ENCODE measurements around the gene KRT36.

The KRT36 gene

GRCh38 chr17:41516147-41516829 is 26.6 kb upstream of the KRT36 start:
- Mint-ChIP-seq H3K4me3 (no peak overlapping the region), H3K9me3 (no peaks in the 10 kb centered on the region), H3K4me1 (ENCODE audit: low read depth) (no peaks in the 10 kb centered on the region), H3K27me3 (ENCODE audit: low read depth) (peaks cover 4% of the 10 kb centered on the region), H3K27ac (no peak overlapping the region), H3K36me3 (ENCODE audit: low read depth) (no peaks in the 10 kb centered on the region)
- no peak for DNase-seq (ENCODE audit: low spot score)

GRCh38 chr17:41513168-41513547 is 23.4 kb upstream of the KRT36 start:
- no peaks in the 10 kb centered on the region for H3K9me3 Mint-ChIP-seq
- no peak for DNase-seq (ENCODE audit: low spot score)
- H3K36me3 Mint-ChIP-seq (ENCODE audit: low read depth) = no peaks in the 10 kb centered on the region
- no peak overlapping the region for H3K4me3 Mint-ChIP-seq
- no peak overlapping the region for H3K27ac Mint-ChIP-seq
- no peaks in the 10 kb centered on the region for H3K4me1 Mint-ChIP-seq (ENCODE audit: low read depth)
- peaks cover 4% of the 10 kb centered on the region for H3K27me3 Mint-ChIP-seq (ENCODE audit: low read depth)

DNA sequence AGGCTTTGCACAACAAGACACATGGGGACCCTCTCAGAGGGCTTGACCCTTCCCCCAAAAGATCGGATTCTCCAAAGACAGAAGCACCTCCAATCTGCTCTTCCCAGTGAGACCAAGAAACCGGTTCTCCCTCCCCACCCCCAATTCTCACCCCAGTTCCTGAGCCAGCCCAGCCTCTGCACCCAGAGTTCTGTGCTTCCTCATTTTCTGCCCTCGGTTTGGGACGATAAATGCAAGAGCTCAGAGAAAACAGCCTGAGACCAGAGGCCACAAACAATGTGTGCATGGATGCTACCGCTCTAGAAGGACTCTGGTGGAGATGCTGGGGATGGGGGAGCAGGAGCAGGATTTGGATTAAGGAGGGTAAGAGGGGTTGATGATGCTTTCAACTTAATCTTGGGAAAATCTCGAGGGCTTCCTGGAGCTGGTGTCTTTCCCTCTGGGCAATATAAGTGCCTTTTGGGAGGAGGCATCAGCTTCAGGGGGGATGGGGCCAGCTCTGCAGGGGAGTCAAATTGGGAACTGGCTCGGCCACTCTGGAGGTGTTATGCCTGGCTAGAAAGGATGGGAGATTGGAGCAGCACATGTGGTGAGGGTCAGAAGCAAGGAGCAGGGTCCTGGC is 22.9 kb upstream of the KRT36 start:
- Mint-ChIP-seq H3K4me3 (no peak overlapping the region), H3K4me1 (ENCODE audit: low read depth) (no peaks in the 10 kb centered on the region), H3K36me3 (ENCODE audit: low read depth) (no peaks in the 10 kb centered on the region), H3K9me3 (no peaks in the 10 kb centered on the region), H3K27ac (no peak overlapping the region), H3K27me3 (ENCODE audit: low read depth) (peaks cover 4% of the 10 kb centered on the region)
- DNase-seq (ENCODE audit: low spot score) = no peak

DNA sequence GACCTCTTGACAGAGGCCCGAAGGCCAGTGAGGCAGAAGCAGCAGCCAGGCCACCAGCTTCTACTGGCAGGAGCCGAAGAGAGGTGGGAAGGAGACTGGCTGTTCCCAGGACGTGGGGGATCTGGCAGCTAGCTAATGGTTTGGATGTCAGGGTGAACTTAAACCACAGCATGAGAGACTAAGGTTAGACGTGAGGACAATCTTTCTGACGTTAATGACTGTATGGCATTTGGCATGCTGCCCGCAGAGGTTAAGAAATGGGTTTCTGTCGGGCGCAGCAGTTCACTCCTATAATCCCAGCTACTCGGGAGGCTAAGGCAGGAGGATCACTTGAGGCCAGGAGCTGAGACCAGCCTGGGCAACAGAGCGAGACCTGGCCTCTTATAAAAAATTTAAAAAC is 22.0 kb upstream of the KRT36 start:
- Mint-ChIP-seq H3K4me1 (ENCODE audit: low read depth) (no peaks in the 10 kb centered on the region), H3K27ac (no peak overlapping the region), H3K9me3 (no peaks in the 10 kb centered on the region)

GRCh38 chr17:41511116-41511515 is 21.4 kb upstream of the KRT36 start:
- H3K27ac Mint-ChIP-seq = no peak overlapping the region
- no peak overlapping the region for H3K4me3 Mint-ChIP-seq
- H3K4me1 Mint-ChIP-seq (ENCODE audit: low read depth) = no peaks in the 10 kb centered on the region
- H3K36me3 Mint-ChIP-seq (ENCODE audit: low read depth) = no peaks in the 10 kb centered on the region
- no peaks in the 10 kb centered on the region for H3K9me3 Mint-ChIP-seq
- no peak for DNase-seq (ENCODE audit: low spot score)
- peaks cover 4% of the 10 kb centered on the region for H3K27me3 Mint-ChIP-seq (ENCODE audit: low read depth)

More for the DNA sequence above, 22.0 kb upstream of the KRT36 start:
- peaks cover 4% of the 10 kb centered on the region for H3K27me3 Mint-ChIP-seq (ENCODE audit: low read depth)
- H3K4me3 Mint-ChIP-seq = no peak overlapping the region
- no peak for DNase-seq (ENCODE audit: low spot score)
- H3K36me3 Mint-ChIP-seq (ENCODE audit: low read depth) = no peaks in the 10 kb centered on the region

DNA sequence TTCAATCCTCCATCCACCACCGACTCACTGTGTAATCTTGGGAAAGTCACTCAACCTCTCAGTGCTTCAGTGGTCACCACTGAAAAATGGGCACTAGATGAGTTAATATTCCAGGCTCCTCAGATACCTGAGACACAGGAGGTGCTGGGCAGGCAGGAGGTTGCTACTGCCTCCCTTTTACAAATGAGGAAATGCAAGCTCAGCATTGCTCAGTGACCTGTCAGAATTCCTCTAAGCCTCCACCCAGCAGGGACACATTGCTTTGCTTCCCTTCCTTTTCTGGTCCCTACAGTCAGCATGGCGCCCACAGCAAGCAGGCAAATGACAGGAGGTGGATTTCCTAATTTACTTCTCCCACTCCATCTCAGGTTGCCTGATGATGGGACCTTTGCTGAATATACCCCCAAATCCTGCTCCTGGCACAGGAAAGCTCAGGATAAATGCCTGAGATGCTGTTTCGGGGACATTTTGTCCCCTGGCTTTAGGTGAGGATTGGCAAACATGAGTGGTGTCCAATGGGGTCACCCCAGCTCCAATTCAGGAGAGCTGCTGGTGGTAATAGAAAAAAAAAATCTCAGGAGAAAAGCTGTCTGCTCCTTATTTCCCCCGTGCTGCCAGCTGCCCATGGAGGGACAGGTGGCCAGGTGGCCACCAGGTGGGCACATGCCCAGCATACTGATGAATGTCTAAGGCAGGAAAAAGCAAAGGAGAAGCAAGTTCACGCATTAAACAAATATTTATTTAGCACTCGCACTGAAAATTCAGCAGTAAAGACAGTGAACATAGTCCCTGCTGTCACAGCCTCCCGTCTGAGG is 20.7 kb upstream of the KRT36 start:
- Mint-ChIP-seq H3K27me3 (ENCODE audit: low read depth) (peaks cover 4% of the 10 kb centered on the region), H3K4me1 (ENCODE audit: low read depth) (no peaks in the 10 kb centered on the region), H3K9me3 (no peaks in the 10 kb centered on the region), H3K4me3 (no peak overlapping the region), H3K27ac (no peak overlapping the region), H3K36me3 (ENCODE audit: low read depth) (no peaks in the 10 kb centered on the region)
- no peak for DNase-seq (ENCODE audit: low spot score)

DNA sequence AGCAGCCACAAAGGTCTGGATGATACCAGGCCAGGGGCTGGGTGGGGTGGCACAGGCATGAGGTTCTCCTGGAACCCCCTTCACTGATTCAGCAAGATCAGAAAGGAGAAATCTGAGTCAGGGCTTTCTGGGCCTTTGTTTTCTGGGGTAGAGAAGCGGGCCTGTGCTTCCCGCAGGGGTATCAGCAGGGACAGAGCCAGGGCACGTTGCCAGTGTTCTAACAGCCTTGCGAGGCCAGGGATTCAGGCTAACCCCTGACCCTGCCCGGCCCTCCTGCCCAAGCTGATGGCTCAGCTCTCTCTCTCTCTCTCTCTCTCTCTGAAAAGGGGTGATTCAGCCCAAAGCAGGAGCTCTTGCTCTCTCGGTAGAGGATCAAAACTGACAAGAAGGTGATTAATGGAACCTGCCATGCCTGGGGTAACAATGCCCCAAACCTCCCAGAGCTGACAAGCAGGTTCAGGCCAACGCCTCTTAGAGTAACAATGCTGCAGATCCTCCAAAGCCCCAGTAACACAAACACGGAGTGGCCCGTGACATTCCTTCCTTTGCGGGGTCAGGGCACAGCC is 17.7 kb upstream of the KRT36 start:
- no peak overlapping the region for H3K4me3 Mint-ChIP-seq
- H3K36me3 Mint-ChIP-seq (ENCODE audit: low read depth) = no peaks in the 10 kb centered on the region
- no peaks in the 10 kb centered on the region for H3K4me1 Mint-ChIP-seq (ENCODE audit: low read depth)
- peaks cover 3% of the 10 kb centered on the region for H3K27me3 Mint-ChIP-seq (ENCODE audit: low read depth)
- no peak for DNase-seq (ENCODE audit: low spot score)
- H3K27ac Mint-ChIP-seq = no peak overlapping the region
- H3K9me3 Mint-ChIP-seq = no peaks in the 10 kb centered on the region

DNA sequence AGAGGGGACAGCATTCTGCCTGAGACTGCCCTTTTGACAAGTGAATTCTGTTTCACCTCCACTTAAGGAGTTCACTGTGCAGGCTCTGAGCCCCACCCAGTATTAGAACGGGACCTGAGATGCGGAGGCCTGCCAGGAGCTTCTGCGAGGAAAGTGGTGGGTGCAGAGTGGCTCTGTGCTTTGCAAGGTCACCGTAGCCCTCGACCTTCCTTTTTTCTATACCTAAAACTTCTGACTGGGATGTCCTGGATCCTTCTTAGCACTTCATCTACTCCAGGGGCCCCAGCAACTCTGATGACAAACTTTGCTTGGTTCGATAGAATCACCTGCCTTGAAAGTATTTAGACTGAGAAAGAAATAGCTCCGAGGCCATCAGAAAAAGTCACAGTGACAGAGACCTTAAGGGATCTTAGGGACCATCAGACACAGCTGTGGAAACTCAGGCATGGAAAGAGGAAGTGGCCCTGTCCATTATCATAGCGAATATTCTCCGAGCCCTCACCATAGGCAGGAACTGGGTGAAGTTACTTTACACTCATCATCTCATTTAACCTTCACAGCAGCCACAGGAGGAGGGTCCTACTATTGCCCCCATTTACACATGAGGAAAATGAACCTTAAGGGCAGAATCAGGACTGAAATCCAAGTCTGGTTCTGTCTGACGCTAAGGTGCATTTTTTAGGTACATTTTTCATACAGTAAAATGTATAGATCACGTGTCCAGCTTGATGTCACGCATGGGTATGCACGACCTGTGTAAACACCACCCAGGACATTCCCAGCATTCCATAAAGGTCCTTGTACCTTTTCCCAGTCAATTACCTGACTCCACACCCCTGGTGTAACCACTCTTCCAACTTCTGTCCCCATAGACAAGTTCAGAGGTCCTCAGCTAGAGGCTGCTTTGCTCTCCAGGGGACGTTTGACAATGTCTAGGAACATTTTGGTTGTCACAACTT is 16.4 kb upstream of the KRT36 start:
- Mint-ChIP-seq H3K4me3 (no peak overlapping the region), H3K27ac (no peak overlapping the region), H3K9me3 (no peaks in the 10 kb centered on the region), H3K27me3 (ENCODE audit: low read depth) (no peaks in the 10 kb centered on the region), H3K4me1 (ENCODE audit: low read depth) (no peaks in the 10 kb centered on the region), H3K36me3 (ENCODE audit: low read depth) (no peaks in the 10 kb centered on the region)
- DNase-seq (ENCODE audit: low spot score) = no peak

- Mint-ChIP-seq H3K4me1 (ENCODE audit: low read depth) (no peaks in the 10 kb centered on the region), H3K27ac (no peak within 1 kb of the TSS), H3K27me3 (ENCODE audit: low read depth) (no peaks in the 10 kb centered on the region), H3K4me3 (no peak within 1 kb of the TSS), H3K36me3 (ENCODE audit: low read depth) (no peaks in the 10 kb centered on the region), H3K9me3 (no peaks in the 10 kb centered on the region)
- DNase-seq (ENCODE audit: low spot score) = no peak
Measured at GRCh38 chr17:41505007-41505808, 15.5 kb upstream of the KRT36 start, which contains the start of gene KRT13. KRT13 (minus strand) TSS chr17:41505612; CDS start chr17:41505550, 62 bp downstream.

GRCh38 chr17:41504246-41504977 is 14.7 kb upstream of the KRT36 start:
- Mint-ChIP-seq H3K36me3 (ENCODE audit: low read depth) (no peaks in the 10 kb centered on the region), H3K4me1 (ENCODE audit: low read depth) (peaks cover 2% of the 10 kb centered on the region), H3K9me3 (no peaks in the 10 kb centered on the region), H3K4me3 (no peak overlapping the region), H3K27ac (no peak overlapping the region), H3K27me3 (ENCODE audit: low read depth) (no peaks in the 10 kb centered on the region)
- DNase-seq (ENCODE audit: low spot score) = no peak

- H3K36me3 Mint-ChIP-seq (ENCODE audit: low read depth) = no peaks in the 10 kb centered on the region
- H3K27me3 Mint-ChIP-seq (ENCODE audit: low read depth) = no peaks in the 10 kb centered on the region
- H3K4me3 Mint-ChIP-seq = no peak overlapping the region
- no peak for DNase-seq (ENCODE audit: low spot score)
- no peaks in the 10 kb centered on the region for H3K9me3 Mint-ChIP-seq
- no peak overlapping the region for H3K27ac Mint-ChIP-seq
- peaks cover 2% of the 10 kb centered on the region for H3K4me1 Mint-ChIP-seq (ENCODE audit: low read depth)
Measured at GRCh38 chr17:41503202-41503601, 13.5 kb upstream of the KRT36 start.

- no peaks in the 10 kb centered on the region for H3K36me3 Mint-ChIP-seq (ENCODE audit: low read depth)
- no peaks in the 10 kb centered on the region for H3K9me3 Mint-ChIP-seq
- no peaks in the 10 kb centered on the region for H3K27me3 Mint-ChIP-seq (ENCODE audit: low read depth)
- peaks cover 10% of the 10 kb centered on the region for H3K4me1 Mint-ChIP-seq (ENCODE audit: low read depth)
- no peak overlapping the region for H3K4me3 Mint-ChIP-seq
- no peak overlapping the region for H3K27ac Mint-ChIP-seq
- no peak for DNase-seq (ENCODE audit: low spot score)
Measured at GRCh38 chr17:41500131-41500911, 10.6 kb upstream of the KRT36 start.

Data from T-helper 2 cell treated with Interferon-gamma antibody and Interleukin-4, amounts not matched to agents 5 μg/mL and 100 μg/mL, for 36 hours (primary cell).